Duodenal mucosa (tissue), 2 donors: ENCODE data around the gene GGT6.
A peak's percentile ranks its signal among the peaks of the same experiment; 100 is the strongest.
"Not testable (repeated sequence)": the region's sequence is repeated elsewhere in the genome, so short reads cannot be mapped to it uniquely, and the experiment has no call there.

Source experiments
- H3K27ac ChIP-seq: one replicate; pipeline ENCODE4 v1.7.0; 2013; ENCODE audit warnings: low read depth, low read length
- H3K27me3 ChIP-seq, 2 donors: one replicate each; pipeline ENCODE4 v1.7.0; 2013; ENCODE audit warnings: low read length in 2 of 2, control low read depth in 1 of 2; ENCODE audit not compliant: insufficient read depth in 2 of 2, control insufficient read depth in 1 of 2
- H3K36me3 ChIP-seq, 2 donors: one replicate each; pipeline ENCODE4 v1.7.0; 2013; ENCODE audit warnings: low read length in 2 of 2, control low read depth in 1 of 2; ENCODE audit not compliant: insufficient read depth in 2 of 2, control insufficient read depth in 1 of 2
- H3K4me1 ChIP-seq, 2 donors: one replicate each; pipeline ENCODE4 v1.7.0; 2013; ENCODE audit warnings: low read length in 2 of 2, control low read depth in 1 of 2; ENCODE audit not compliant: insufficient read depth in 2 of 2, control insufficient read depth in 1 of 2
- H3K4me3 ChIP-seq, 2 donors: one replicate each; pipeline ENCODE4 v1.7.0; 2013; ENCODE audit warnings: low read length in 2 of 2, low read depth in 1 of 2
- H3K9ac ChIP-seq, 2 donors: one replicate each; pipeline ENCODE4 v1.7.0; 2013; ENCODE audit warnings: low read length in 2 of 2, low read depth in 1 of 2
- H3K9me3 ChIP-seq, 2 donors: one replicate each; pipeline ENCODE4 v1.7.0; 2013; ENCODE audit warnings: low read length in 2 of 2, control low read depth in 1 of 2; ENCODE audit not compliant: control insufficient read depth in 1 of 2

The GGT6 gene

GRCh38 chr17:4584917-4585637, 24.7 kb upstream of the GGT6 start:
- Histone ChIP-seq H3K4me1 (peaks cover 4 to 13% of the 10 kb centered on the region in 2 donors), H3K9ac (no peak overlapping the region), H3K4me3 (peak overlapping the region in 1 of 2 donors; percentile 36), H3K9me3 (no peaks in the 10 kb centered on the region), H3K27me3 (peaks cover 22 to 38% of the 10 kb centered on the region in 2 donors), H3K27ac (no peak overlapping the region), H3K36me3 (no peaks in the 10 kb centered on the region)

GRCh38 chr17:4584101-4584916, 23.9 kb upstream of the GGT6 start, which contains the start of gene SMTNL2:
Gene SMTNL2 (plus strand): TSS chr17:4584529. CDS start chr17:4584606, 77 bp downstream.
- no peaks in the 10 kb centered on the region for H3K36me3 ChIP-seq
- H3K9me3 ChIP-seq, result no peaks in the 10 kb centered on the region
- H3K4me3 ChIP-seq, result peak within 1 kb of the TSS; percentile 36 to 55
- H3K9ac ChIP-seq, result no peak within 1 kb of the TSS
- peaks cover 22 to 38% of the 10 kb centered on the region in 2 donors for H3K27me3 ChIP-seq
- peak within 1 kb of the TSS; percentile 32 for H3K27ac ChIP-seq
- H3K4me1 ChIP-seq, result peaks cover 4 to 13% of the 10 kb centered on the region in 2 donors

GRCh38 chr17:4583782-4584100, 23.4 kb upstream of the GGT6 start:
- H3K9ac ChIP-seq, result no peak overlapping the region
- H3K27ac ChIP-seq, result peak overlapping the region; percentile 14
- peaks cover 4 to 13% of the 10 kb centered on the region in 2 donors for H3K4me1 ChIP-seq
- peak overlapping the region; percentile 36 to 54 for H3K4me3 ChIP-seq
- H3K27me3 ChIP-seq, result peaks cover 22 to 38% of the 10 kb centered on the region in 2 donors
- no peaks in the 10 kb centered on the region for H3K36me3 ChIP-seq
- no peaks in the 10 kb centered on the region for H3K9me3 ChIP-seq

DNA sequence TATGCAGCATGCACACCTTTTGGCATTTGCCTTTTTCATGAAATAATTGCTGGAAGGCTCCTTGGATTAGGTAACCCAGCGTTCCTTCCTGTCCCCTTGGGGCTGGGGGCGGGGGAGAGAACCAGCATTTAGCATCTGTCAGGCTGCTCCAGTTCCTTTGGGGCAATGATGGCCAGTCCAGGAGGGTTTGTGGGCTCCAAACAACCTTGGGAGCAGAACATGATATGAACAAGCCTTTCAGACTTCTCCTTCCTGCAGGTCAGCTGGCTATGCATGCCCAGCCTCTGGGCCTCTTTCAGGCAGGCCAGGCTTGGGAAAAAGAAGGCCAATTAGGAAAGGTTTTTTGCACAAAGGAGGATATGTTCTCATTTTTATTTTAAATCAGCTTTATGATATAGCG, 22.8 kb upstream of the GGT6 start:
- no peak overlapping the region for H3K27ac ChIP-seq
- no peak overlapping the region for H3K9ac ChIP-seq
- H3K4me1 ChIP-seq, result peaks cover 4 to 13% of the 10 kb centered on the region in 2 donors
- no peaks in the 10 kb centered on the region for H3K36me3 ChIP-seq
- H3K27me3 ChIP-seq, result peaks cover 22 to 38% of the 10 kb centered on the region in 2 donors
- no peaks in the 10 kb centered on the region for H3K9me3 ChIP-seq
- H3K4me3 ChIP-seq, result no peak overlapping the region

DNA sequence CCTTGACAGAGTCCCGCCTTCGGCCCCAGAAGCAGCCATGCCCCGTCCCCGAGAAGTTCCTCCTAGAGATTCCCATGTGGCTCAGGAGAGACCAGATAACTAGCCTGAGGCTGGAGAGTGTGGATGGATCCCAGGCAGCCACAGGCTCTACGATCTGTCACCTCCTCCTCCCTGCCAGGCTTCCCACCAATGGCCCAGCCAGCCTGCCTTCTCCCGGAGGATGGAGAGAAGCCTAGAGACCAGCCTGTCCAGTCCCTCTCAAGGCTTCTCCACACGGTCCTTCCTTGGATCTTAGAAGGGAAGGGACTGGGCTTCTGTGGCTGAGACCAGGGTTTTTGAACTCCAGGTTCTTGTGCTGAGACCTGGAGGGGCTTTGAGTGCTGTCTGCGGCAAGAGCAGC, 22.3 kb upstream of the GGT6 start:
- H3K4me3 ChIP-seq, result no peak overlapping the region
- H3K9me3 ChIP-seq, result no peaks in the 10 kb centered on the region
- peaks cover 4 to 13% of the 10 kb centered on the region in 2 donors for H3K4me1 ChIP-seq
- no peaks in the 10 kb centered on the region for H3K36me3 ChIP-seq
- peaks cover 22 to 38% of the 10 kb centered on the region in 2 donors for H3K27me3 ChIP-seq
- H3K9ac ChIP-seq, result no peak overlapping the region
- H3K27ac ChIP-seq, result no peak overlapping the region

DNA sequence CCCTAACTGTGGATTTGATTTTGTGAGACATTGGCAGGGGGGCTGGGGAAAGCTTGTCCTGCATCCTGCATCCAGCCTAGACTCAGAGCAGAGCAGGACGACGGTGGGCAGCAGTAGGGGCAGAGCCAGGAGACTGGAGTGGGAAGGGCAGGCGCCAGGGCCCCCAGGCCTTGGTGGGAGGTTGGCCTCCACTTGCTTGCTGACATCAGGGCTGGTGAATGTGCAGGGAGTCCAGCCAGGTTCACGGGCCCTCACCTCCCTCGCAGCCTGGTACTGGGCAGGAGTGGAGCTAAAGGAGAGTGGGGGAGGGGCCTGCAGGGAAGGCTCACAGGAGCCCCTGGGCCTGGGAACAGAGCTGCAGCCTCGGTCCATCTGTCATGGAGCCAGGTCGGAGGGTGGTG, 21.7 kb upstream of the GGT6 start:
- H3K4me3 ChIP-seq, result no peak overlapping the region
- no peak overlapping the region for H3K27ac ChIP-seq
- peaks cover 22 to 33% of the 10 kb centered on the region in 2 donors for H3K27me3 ChIP-seq
- no peak overlapping the region for H3K9ac ChIP-seq
- H3K4me1 ChIP-seq, result peaks cover 4 to 13% of the 10 kb centered on the region in 2 donors
- H3K9me3 ChIP-seq, result no peaks in the 10 kb centered on the region
- no peaks in the 10 kb centered on the region for H3K36me3 ChIP-seq

DNA sequence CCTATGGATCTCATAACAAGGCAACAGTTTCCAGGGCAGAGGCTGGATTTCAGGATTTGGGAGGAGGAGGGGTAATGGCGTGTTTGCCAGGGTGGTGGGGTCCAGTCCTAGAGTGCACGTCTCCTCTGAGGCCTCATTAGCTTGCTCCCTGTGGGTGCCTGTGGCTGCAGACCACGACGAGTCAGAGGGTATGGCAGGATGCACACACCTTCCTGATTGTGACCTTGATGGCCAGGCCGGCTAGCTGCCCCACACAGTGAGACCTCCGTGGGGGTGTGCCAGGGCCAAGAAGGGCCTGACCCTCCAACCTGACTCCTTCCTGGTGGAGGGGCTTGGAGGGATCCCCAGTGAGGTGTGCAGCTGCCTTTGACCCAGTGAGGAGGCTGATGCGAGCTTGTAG, 19.9 kb upstream of the GGT6 start:
- no peaks in the 10 kb centered on the region for H3K36me3 ChIP-seq
- no peak overlapping the region for H3K9ac ChIP-seq
- H3K4me3 ChIP-seq, result no peak overlapping the region
- peaks cover 18 to 30% of the 10 kb centered on the region in 2 donors for H3K27me3 ChIP-seq
- H3K9me3 ChIP-seq, result no peaks in the 10 kb centered on the region
- no peak overlapping the region for H3K27ac ChIP-seq
- peaks cover 4 to 10% of the 10 kb centered on the region in 2 donors for H3K4me1 ChIP-seq

GRCh38 chr17:4579678-4580077, 19.3 kb upstream of the GGT6 start:
- Histone ChIP-seq H3K4me1 (peaks cover 4 to 7% of the 10 kb centered on the region in 2 donors), H3K36me3 (no peaks in the 10 kb centered on the region), H3K9ac (no peak overlapping the region), H3K27ac (no peak overlapping the region), H3K4me3 (no peak overlapping the region), H3K9me3 (no peaks in the 10 kb centered on the region), H3K27me3 (peaks cover 18 to 26% of the 10 kb centered on the region in 2 donors)

- H3K27ac ChIP-seq, H3K4me1 ChIP-seq, H3K9ac ChIP-seq, H3K36me3 ChIP-seq, H3K4me3 ChIP-seq, H3K9me3 ChIP-seq: not testable (repeated sequence)
- peaks cover 10 to 17% of the 10 kb centered on the region in 2 donors for H3K27me3 ChIP-seq
These were observed 18.0 kb upstream of the GGT6 start for GRCh38 chr17:4578349-4578748.

GRCh38 chr17:4577386-4577993, 17.1 kb upstream of the GGT6 start:
- H3K9ac ChIP-seq, result no peak overlapping the region
- H3K27me3 ChIP-seq, result peaks cover under 1 to 9% of the 10 kb centered on the region in 2 donors
- H3K36me3 ChIP-seq, result no peaks in the 10 kb centered on the region
- H3K4me3 ChIP-seq, result no peak overlapping the region
- H3K27ac ChIP-seq, result no peak overlapping the region
- H3K4me1 ChIP-seq, result no peaks in the 10 kb centered on the region
- no peaks in the 10 kb centered on the region for H3K9me3 ChIP-seq
